ENCODE results near the gene SLC29A3. TPM values are rescaled to one million over a fixed set of nuclear protein-coding genes. Genes with fewer than 3 reads are reported as not detected.
"Not testable (repeated sequence)": the region's sequence is repeated elsewhere in the genome, so short reads cannot be mapped to it uniquely, and the experiment has no call there.

Gene SLC29A3
- total RNA-seq, 3 donors from 2014 or later: 5.6 to 12.0 (median 6.2) TPM

DNA sequence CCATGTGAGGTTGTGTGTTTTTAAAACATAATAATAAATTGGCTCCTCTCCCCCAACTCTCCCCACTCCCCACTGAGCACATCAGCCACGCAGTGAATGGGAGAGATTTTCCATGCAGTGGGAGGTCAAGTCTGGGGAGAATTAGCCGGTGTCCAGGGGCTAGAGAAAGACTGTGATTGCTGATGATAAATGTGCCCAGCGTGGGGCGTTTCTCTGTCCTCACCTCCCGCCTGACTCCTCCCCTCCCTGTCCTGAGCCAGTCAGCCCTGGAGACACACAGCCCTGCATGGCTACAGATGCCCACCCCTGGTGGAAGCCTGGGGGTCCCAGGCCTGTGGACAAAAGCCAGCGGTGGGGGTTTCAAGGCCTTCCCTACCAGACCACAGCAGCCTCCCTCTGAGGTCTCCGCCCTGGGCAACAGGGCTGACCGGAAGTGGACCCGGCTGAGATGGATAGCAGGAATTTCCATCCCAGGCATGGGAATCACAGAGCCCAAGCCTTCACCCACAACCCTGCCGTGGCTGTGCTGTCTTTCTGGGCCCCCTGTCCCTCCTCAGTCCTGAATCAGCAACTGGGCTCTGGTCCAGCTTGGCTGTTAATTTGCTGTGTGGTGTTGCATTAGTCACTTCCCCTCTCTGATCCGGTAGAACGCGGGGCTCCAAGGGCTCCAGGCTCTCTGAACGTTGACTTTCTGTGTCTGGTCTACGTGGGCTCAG is 46.8 kb upstream of the SLC29A3 start:
- DNase-seq (ENCODE audit: low spot score in 2 of 2): no peak
- TF ChIP-seq POLR2AphosphoS5 (IDR thresholded peaks at IDR 0.05): no peak
- no peak for TF ChIP-seq POLR2A (IDR thresholded peaks at IDR 0.05)
- TF ChIP-seq, protein P1, sequence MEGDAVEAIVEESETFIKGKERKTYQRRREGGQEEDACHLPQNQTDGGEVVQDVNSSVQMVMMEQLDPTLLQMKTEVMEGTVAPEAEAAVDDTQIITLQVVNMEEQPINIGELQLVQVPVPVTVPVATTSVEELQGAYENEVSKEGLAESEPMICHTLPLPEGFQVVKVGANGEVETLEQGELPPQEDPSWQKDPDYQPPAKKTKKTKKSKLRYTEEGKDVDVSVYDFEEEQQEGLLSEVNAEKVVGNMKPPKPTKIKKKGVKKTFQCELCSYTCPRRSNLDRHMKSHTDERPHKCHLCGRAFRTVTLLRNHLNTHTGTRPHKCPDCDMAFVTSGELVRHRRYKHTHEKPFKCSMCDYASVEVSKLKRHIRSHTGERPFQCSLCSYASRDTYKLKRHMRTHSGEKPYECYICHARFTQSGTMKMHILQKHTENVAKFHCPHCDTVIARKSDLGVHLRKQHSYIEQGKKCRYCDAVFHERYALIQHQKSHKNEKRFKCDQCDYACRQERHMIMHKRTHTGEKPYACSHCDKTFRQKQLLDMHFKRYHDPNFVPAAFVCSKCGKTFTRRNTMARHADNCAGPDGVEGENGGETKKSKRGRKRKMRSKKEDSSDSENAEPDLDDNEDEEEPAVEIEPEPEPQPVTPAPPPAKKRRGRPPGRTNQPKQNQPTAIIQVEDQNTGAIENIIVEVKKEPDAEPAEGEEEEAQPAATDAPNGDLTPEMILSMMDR (IDR thresholded peaks at IDR 0.05): no peak
- H3K27ac ChIP-seq: no peak overlapping the region
- H3K36me3 ChIP-seq: no peaks in the 10 kb centered on the region
- no peak overlapping the region for H3K4me3 ChIP-seq
- no peaks in the 10 kb centered on the region for H3K9me3 ChIP-seq
- intact Hi-C loops (cut with DNase I; ENCODE audit: low total_unique reads): loop anchor here (10.0 kb wide), 1 partner anchor 357 kb away; no protein-coding TSS in a partner anchor
- H3K4me1 ChIP-seq: peaks cover 0 to 8% of the 10 kb centered on the region in 2 donors
- H3K27me3 ChIP-seq: no peaks in the 10 kb centered on the region

DNA sequence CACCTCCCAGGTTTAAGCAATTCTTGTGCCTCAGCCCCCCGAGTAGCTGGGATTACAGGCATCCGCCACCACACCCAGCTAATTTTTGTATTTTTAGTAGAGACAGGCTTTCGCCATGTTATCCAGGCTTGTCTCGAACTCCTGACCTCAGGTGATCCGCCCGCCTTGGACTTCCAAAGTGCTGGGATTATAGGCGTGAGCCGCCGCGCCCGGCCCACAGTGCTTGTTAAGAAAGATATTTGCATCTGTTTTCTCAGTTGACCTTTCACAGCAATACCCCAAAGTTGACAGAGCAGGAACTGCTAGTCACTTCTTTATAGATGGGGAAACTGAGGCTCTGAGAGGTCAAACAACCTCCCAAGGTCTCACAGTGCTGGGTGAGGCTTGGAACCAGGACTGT is 46.1 kb upstream of the SLC29A3 start:
- not testable (repeated sequence) for H3K4me1 ChIP-seq; H3K4me3 ChIP-seq; H3K27me3 ChIP-seq; DNase-seq (ENCODE audit: low spot score in 2 of 2); H3K27ac ChIP-seq; H3K9me3 ChIP-seq; H3K36me3 ChIP-seq
- intact Hi-C loops (cut with DNase I; ENCODE audit: low total_unique reads): loop anchor here (10.0 kb wide), 1 partner anchor 358 kb away; no protein-coding TSS in a partner anchor

DNA sequence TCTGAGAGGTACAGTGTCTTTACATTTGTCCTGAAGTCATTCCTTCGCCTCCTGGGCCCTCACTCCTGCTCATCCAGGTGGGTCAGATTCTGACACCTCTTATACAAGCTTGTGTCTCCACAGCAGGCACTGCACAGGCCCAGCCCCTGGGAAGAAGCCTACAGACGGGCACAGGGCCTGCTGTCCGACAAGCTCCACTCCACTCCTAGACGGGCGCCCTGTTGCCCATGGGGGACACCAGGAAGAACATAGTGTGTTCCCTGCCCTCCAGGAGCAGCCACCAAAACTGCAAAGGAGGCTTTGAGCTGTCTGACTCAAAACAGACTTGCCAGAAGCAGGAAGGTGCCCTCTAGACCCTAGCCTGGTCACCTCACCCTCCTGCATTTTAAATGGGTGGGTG is 45.6 kb upstream of the SLC29A3 start:
- no peak for TF ChIP-seq POLR2AphosphoS5 (IDR thresholded peaks at IDR 0.05)
- TF ChIP-seq, protein P1 (IDR thresholded peaks at IDR 0.05): no peak
- TF ChIP-seq POLR2A (IDR thresholded peaks at IDR 0.05): no peak
- no peak overlapping the region for H3K4me3 ChIP-seq
- no peak for DNase-seq (ENCODE audit: low spot score in 2 of 2)
- H3K36me3 ChIP-seq: no peaks in the 10 kb centered on the region
- H3K4me1 ChIP-seq: peaks cover 0 to 8% of the 10 kb centered on the region in 2 donors
- H3K9me3 ChIP-seq: no peaks in the 10 kb centered on the region
- H3K27ac ChIP-seq: no peak overlapping the region
- intact Hi-C loops (cut with DNase I; ENCODE audit: low total_unique reads): loop anchor here (10.0 kb wide), 1 partner anchor 359 kb away; no protein-coding TSS in a partner anchor
- H3K27me3 ChIP-seq: no peaks in the 10 kb centered on the region

DNA sequence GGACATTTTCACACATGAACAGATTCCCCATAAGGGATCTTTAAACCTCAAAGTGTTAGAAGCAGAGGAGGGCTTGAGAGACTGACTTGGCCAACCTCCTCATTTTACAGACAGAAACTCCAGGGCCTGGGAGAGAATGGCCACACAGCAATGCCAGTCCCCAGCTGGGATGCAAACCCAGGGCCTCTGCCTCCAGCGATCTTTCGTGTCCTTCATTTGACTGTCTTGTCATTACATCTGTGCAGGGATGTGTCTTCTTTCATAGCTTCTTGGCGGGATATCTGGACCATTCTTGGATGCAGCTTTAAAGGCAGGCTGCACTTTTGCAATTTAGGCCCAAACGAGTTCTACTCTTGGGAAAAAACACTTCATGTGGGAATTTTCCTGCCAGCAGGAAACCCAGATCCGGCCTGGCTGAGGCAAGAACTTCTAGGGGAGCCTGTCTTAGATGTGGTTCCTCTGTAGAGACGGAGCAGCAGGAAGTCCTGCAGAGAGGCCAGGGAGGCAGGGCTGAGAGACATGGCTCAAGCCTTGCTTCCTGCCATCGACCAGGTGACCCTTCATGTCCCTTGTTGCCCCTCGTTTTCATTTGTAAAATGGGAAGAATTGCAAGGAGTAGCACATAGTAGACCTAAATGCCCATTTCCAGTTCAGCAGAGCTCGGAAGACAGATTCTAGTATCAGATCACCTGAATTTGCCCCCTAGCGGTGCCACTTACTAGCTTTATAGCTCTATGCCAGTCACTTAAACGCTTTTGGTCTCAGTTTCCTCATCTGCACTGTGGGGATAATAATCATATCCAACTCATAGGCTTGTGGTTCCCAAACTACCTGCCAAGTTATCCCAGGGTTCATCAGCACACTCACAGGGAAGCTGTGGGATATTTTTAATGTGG is 43.9 kb upstream of the SLC29A3 start:
- Histone ChIP-seq H3K36me3 (no peaks in the 10 kb centered on the region), H3K9me3 (no peaks in the 10 kb centered on the region), H3K27ac (no peak overlapping the region), H3K4me3 (no peak overlapping the region), H3K4me1 (no peaks in the 10 kb centered on the region), H3K27me3 (no peaks in the 10 kb centered on the region)
- TF ChIP-seq, protein P1 (IDR thresholded peaks at IDR 0.05): no peak
- no peak for TF ChIP-seq POLR2AphosphoS5 (IDR thresholded peaks at IDR 0.05)
- TF ChIP-seq POLR2A (IDR thresholded peaks at IDR 0.05): no peak
- no peak for DNase-seq (ENCODE audit: low spot score in 2 of 2)
- intact Hi-C loops (cut with DNase I; ENCODE audit: low total_unique reads): loop anchor here (1.0 to 10.0 kb wide), 2 partner anchors 37 to 360 kb away; no protein-coding TSS in a partner anchor

DNA sequence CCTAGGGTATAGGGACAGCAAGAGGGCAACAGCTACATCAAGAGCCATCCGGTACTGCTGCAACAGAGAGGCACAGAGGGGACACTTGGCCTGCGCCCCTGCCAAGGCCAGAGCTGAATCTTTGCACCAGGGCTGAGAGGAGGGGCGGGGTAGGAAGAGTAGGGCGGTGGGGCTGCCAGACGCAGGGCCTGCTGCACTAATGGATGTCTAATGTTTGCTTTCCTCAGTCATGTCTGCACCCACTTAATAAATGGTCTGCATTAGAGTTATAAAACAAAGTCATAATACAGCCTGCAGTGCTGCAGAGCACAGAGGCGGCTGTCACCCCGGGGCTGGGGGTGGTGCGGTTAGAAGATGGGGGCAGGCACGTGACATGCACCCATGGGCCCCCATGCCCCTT is 42.2 kb upstream of the SLC29A3 start:
- no peak for TF ChIP-seq POLR2AphosphoS5 (IDR thresholded peaks at IDR 0.05)
- TF ChIP-seq, protein P1 (IDR thresholded peaks at IDR 0.05): no peak
- TF ChIP-seq POLR2A (IDR thresholded peaks at IDR 0.05): no peak
- no peak overlapping the region for H3K4me3 ChIP-seq
- no peaks in the 10 kb centered on the region for H3K4me1 ChIP-seq
- H3K27ac ChIP-seq: no peak overlapping the region
- H3K36me3 ChIP-seq: no peaks in the 10 kb centered on the region
- no peak for DNase-seq (ENCODE audit: low spot score in 2 of 2)
- no peaks in the 10 kb centered on the region for H3K27me3 ChIP-seq
- intact Hi-C loops (cut with DNase I; ENCODE audit: low total_unique reads): loop anchor here (10.0 kb wide), 1 partner anchor 362 kb away; no protein-coding TSS in a partner anchor
- no peaks in the 10 kb centered on the region for H3K9me3 ChIP-seq

Measured in breast epithelium (tissue), 4 donors.